Neuronal stem cell (in vitro differentiated cells): ENCODE results near the gene NEDD4. TPM values are rescaled to one million over a fixed set of nuclear protein-coding genes. Genes with fewer than 3 reads are reported as not detected.
A peak's percentile ranks its signal among the peaks of the same experiment; 100 is the strongest.

Experiments used
- DNase-seq: peaks from one replicate; pipeline ENCODE4 v3.0.0-alpha.2; 2013; ENCODE audit warnings: low spot score
- H2AFZ ChIP-seq: one replicate; pipeline ENCODE4 v1.6.1; 2013; ENCODE audit warnings: mild to moderate bottlenecking, low read length, inconsistent platforms
- H2AK5ac ChIP-seq: 2 replicates; pipeline ENCODE4 v1.6.1; 2013; ENCODE audit warnings: low read depth, mild to moderate bottlenecking, inconsistent platforms, low read length, moderate library complexity, mixed read lengths
- H2BK120ac ChIP-seq: 2 replicates; pipeline ENCODE4 v1.6.1; 2013; ENCODE audit warnings: low read depth, mild to moderate bottlenecking, inconsistent platforms, low read length, moderate library complexity, mixed read lengths
- H2BK12ac ChIP-seq: one replicate; pipeline ENCODE4 v1.6.1; 2013; ENCODE audit warnings: low read length, inconsistent platforms
- H2BK15ac ChIP-seq: 2 replicates; pipeline ENCODE4 v1.6.1; 2013; ENCODE audit warnings: mild to moderate bottlenecking, low read length, inconsistent platforms, mixed read lengths
- H2BK5ac ChIP-seq: one replicate; pipeline ENCODE4 v1.6.1; 2013; ENCODE audit warnings: inconsistent platforms, mild to moderate bottlenecking, low read length, moderate library complexity
- H3K14ac ChIP-seq: one replicate; pipeline ENCODE4 v1.6.1; 2013; ENCODE audit warnings: low read length, inconsistent platforms
- H3K18ac ChIP-seq: 2 replicates; pipeline ENCODE4 v1.6.1; 2013; ENCODE audit warnings: low read length, inconsistent platforms
- H3K23ac ChIP-seq: 2 replicates; pipeline ENCODE4 v1.6.1; 2013; ENCODE audit warnings: low read depth, mild to moderate bottlenecking, mixed read lengths, low read length, inconsistent platforms; ENCODE audit not compliant: poor library complexity
- H3K27ac ChIP-seq: replicated peaks from 3 replicates; pipeline ENCODE4 v1.5.1; 2013; ENCODE audit warnings: low read length, inconsistent platforms
- H3K27me3 ChIP-seq, 3 experiments: 2 replicates each; pipeline ENCODE4 v1.6.1; 2013; ENCODE audit warnings: low read length in 3 of 3, mild to moderate bottlenecking in 2 of 3, inconsistent platforms in 1 of 3, low read depth in 1 of 3, mixed read lengths in 1 of 3, moderate library complexity in 1 of 3; ENCODE audit not compliant: control insufficient read depth in 3 of 3, insufficient read depth in 3 of 3
- H3K36me3 ChIP-seq, 2 donors: replicated peaks in 1 of 2; 2 replicates each; pipeline ENCODE4 v1.6.1; 2013; ENCODE audit warnings: low read length in 2 of 2; ENCODE audit not compliant: control insufficient read depth in 2 of 2, insufficient read depth in 2 of 2
- H3K4ac ChIP-seq: 2 replicates; pipeline ENCODE4 v1.6.1; 2013; ENCODE audit warnings: inconsistent platforms, mild to moderate bottlenecking, low read length, moderate library complexity
- H3K4me1 ChIP-seq, 2 donors: 1 replicate in 1 of 2; 2 replicates in 1 of 2; pipeline ENCODE4 v1.6.1; 2013; ENCODE audit warnings: low read length in 2 of 2, low read depth in 1 of 2; ENCODE audit not compliant: control insufficient read depth in 2 of 2, insufficient read depth in 1 of 2
- H3K4me2 ChIP-seq: one replicate; pipeline ENCODE4 v1.6.1; 2013; ENCODE audit warnings: mild to moderate bottlenecking, low read length, inconsistent platforms; ENCODE audit not compliant: insufficient read depth, poor library complexity, severe bottlenecking
- H3K4me3 ChIP-seq, 2 donors: 2 replicates each; pipeline ENCODE4 v1.5.1; 2013; ENCODE audit warnings: low read length in 2 of 2, mild to moderate bottlenecking in 2 of 2, inconsistent platforms in 1 of 2, moderate library complexity in 1 of 2
- H3K79me1 ChIP-seq: one replicate; pipeline ENCODE4 v1.6.1; 2013; ENCODE audit warnings: low read depth, mild to moderate bottlenecking, inconsistent platforms, low read length, moderate library complexity
- H3K9ac ChIP-seq: one replicate; pipeline ENCODE4 v1.6.1; 2013; ENCODE audit warnings: mild to moderate bottlenecking, low read depth, low read length, inconsistent platforms; ENCODE audit not compliant: poor library complexity
- H3K9me3 ChIP-seq, 2 donors: replicated peaks in 1 of 2; 2 replicates each; pipeline versions ENCODE3 to v1.6.1; 2013; ENCODE audit warnings: low read length in 2 of 2, mild to moderate bottlenecking in 2 of 2, inconsistent platforms in 1 of 2, low read depth in 1 of 2, mixed read lengths in 1 of 2, moderate library complexity in 1 of 2; ENCODE audit not compliant: control insufficient read depth in 2 of 2, insufficient read depth in 1 of 2
- H4K8ac ChIP-seq: one replicate; pipeline ENCODE4 v1.6.1; 2013; ENCODE audit warnings: low read depth, mild to moderate bottlenecking, inconsistent platforms, low read length, moderate library complexity
- H4K91ac ChIP-seq: one replicate; pipeline ENCODE4 v1.6.1; 2013; ENCODE audit warnings: low read length, low read depth, mild to moderate bottlenecking, inconsistent platforms; ENCODE audit not compliant: poor library complexity
- WGBS, 2 donors: extraction: QIAGEN DNeasy Blood & Tissue Kit; methylation state at CpG; one replicate each; pipeline ENCODE4 v1.1.7; 2013; ENCODE audit warnings: missing lambda C conversion rate in 2 of 2, mixed read lengths in 1 of 2; ENCODE audit not compliant: insufficient read length in 2 of 2, insufficient replicate concordance in 1 of 2; ENCODE audit errors: extremely low coverage in 2 of 2; 5-methylcytosine and 5-hydroxymethylcytosine counted together
- polyA plus RNA-seq, 2 experiments: library from polyadenylated mRNA; stranded (reverse); fragments of 200-250 nt; gene quantifications; one replicate each; pipeline ENCODE4 v1.2.3, GENCODE V29; 2013

The NEDD4 gene
- 3.5 TPM for polyA plus RNA-seq (2013, experiment 1 of 2)
- polyA plus RNA-seq (2013, experiment 2 of 2): 3.9 TPM

GRCh38 chr15:55993111-55993803 is at the start of gene NEDD4:
Gene NEDD4, minus strand, starts transcription at chr15:55993612. Its CDS starts 57 bp downstream, at chr15:55993555.
- H3K4me3 ChIP-seq: peak within 1 kb of the TSS; percentile 78 to 82
- H2AK5ac ChIP-seq: no peak within 1 kb of the TSS
- no peak within 1 kb of the TSS for H4K91ac ChIP-seq
- H2BK12ac ChIP-seq: no peak within 1 kb of the TSS
- H3K14ac ChIP-seq: peak within 1 kb of the TSS; percentile 78
- peak within 1 kb of the TSS; percentile 63 for H3K27ac ChIP-seq
- peak within 1 kb of the TSS; percentile 59 for H3K23ac ChIP-seq
- H2BK120ac ChIP-seq: peak within 1 kb of the TSS; percentile 7
- peak within 1 kb of the TSS; percentile 94 for H3K18ac ChIP-seq
- peak within 1 kb of the TSS; percentile 98 for H2AFZ ChIP-seq
- peaks cover 5 to 15% of the 10 kb centered on the region in 2 donors for H3K4me1 ChIP-seq
- H2BK5ac ChIP-seq: peak within 1 kb of the TSS; percentile 55
- DNase-seq: peak; percentile 79
- no peaks in the 10 kb centered on the region for H3K27me3 ChIP-seq
- peak within 1 kb of the TSS; percentile 90 for H3K4me2 ChIP-seq
- no CpG with 5 or more reads among the region's 83 CpGs for whole genome bisulfite sequencing, 2 donors
- peak within 1 kb of the TSS; percentile 63 for H2BK15ac ChIP-seq
- no peak within 1 kb of the TSS for H3K4ac ChIP-seq
- peak within 1 kb of the TSS; percentile 85 for H3K9ac ChIP-seq
- H3K79me1 ChIP-seq: no peaks in the 10 kb centered on the region
- H3K9me3 ChIP-seq: no peaks in the 10 kb centered on the region
- no peak within 1 kb of the TSS for H4K8ac ChIP-seq
- peaks cover 0 to 17% of the 10 kb centered on the region in 2 donors for H3K36me3 ChIP-seq

GRCh38 chr15:56042498-56042897 is 49.1 kb upstream of the NEDD4 start:
- H3K14ac ChIP-seq: no peak overlapping the region
- H3K4me1 ChIP-seq: peaks cover 7 to 12% of the 10 kb centered on the region in 2 donors
- no CpG with 5 or more reads among the region's 4 CpGs for WGBS, 2 donors
- no peak overlapping the region for H3K27ac ChIP-seq
- H4K91ac ChIP-seq: no peak overlapping the region
- no peak overlapping the region for H3K18ac ChIP-seq
- H3K4me2 ChIP-seq: no peak overlapping the region
- peaks cover 0 to 3% of the 10 kb centered on the region in 2 donors for H3K9me3 ChIP-seq
- no peak overlapping the region for H2BK5ac ChIP-seq
- no peak overlapping the region for H2BK12ac ChIP-seq
- H3K4ac ChIP-seq: no peak overlapping the region
- H2AK5ac ChIP-seq: no peak overlapping the region
- no peak overlapping the region for H2BK15ac ChIP-seq
- no peak overlapping the region for H3K23ac ChIP-seq
- H2AFZ ChIP-seq: no peak overlapping the region
- H2BK120ac ChIP-seq: no peak overlapping the region
- no peaks in the 10 kb centered on the region for H3K79me1 ChIP-seq
- H4K8ac ChIP-seq: no peak overlapping the region
- H3K9ac ChIP-seq: no peak overlapping the region
- no peaks in the 10 kb centered on the region for H3K27me3 ChIP-seq
- H3K4me3 ChIP-seq: no peak overlapping the region
- no peak for DNase-seq
- H3K36me3 ChIP-seq: no peaks in the 10 kb centered on the region

- H2BK15ac ChIP-seq: no peak overlapping the region
- no peak overlapping the region for H2BK5ac ChIP-seq
- no peak overlapping the region for H3K27ac ChIP-seq
- no CpG with 5 or more reads among the region's 1 CpG for WGBS, 2 donors
- H3K14ac ChIP-seq: no peak overlapping the region
- peaks cover 0 to 3% of the 10 kb centered on the region in 2 donors for H3K9me3 ChIP-seq
- no peak for DNase-seq
- no peak overlapping the region for H3K4ac ChIP-seq
- H2BK12ac ChIP-seq: no peak overlapping the region
- H3K4me3 ChIP-seq: no peak overlapping the region
- H3K36me3 ChIP-seq: no peaks in the 10 kb centered on the region
- H3K4me1 ChIP-seq: peaks cover 7 to 12% of the 10 kb centered on the region in 2 donors
- H3K23ac ChIP-seq: no peak overlapping the region
- H3K18ac ChIP-seq: no peak overlapping the region
- no peak overlapping the region for H2AK5ac ChIP-seq
- no peak overlapping the region for H4K8ac ChIP-seq
- no peak overlapping the region for H2AFZ ChIP-seq
- H3K4me2 ChIP-seq: no peak overlapping the region
- H2BK120ac ChIP-seq: no peak overlapping the region
- no peaks in the 10 kb centered on the region for H3K79me1 ChIP-seq
- no peak overlapping the region for H3K9ac ChIP-seq
- no peaks in the 10 kb centered on the region for H3K27me3 ChIP-seq
- H4K91ac ChIP-seq: no peak overlapping the region
Observed at GRCh38 chr15:56042031-56042430, 48.6 kb upstream of the NEDD4 start.

GRCh38 chr15:56040081-56041035 is 46.9 kb upstream of the NEDD4 start:
- Histone ChIP-seq H2BK15ac (no peak overlapping the region), H2AK5ac (no peak overlapping the region), H3K4me2 (no peak overlapping the region), H3K4me1 (peaks cover 7 to 12% of the 10 kb centered on the region in 2 donors), H2BK5ac (no peak overlapping the region), H3K27ac (peak overlapping the region; percentile 1), H2AFZ (peak overlapping the region; percentile 71), H3K14ac (no peak overlapping the region), H3K23ac (no peak overlapping the region), H4K8ac (no peak overlapping the region), H3K36me3 (no peaks in the 10 kb centered on the region), H4K91ac (no peak overlapping the region), H3K9me3 (peaks cover 0 to 3% of the 10 kb centered on the region in 2 donors), H3K9ac (no peak overlapping the region), H3K4ac (no peak overlapping the region), H2BK120ac (no peak overlapping the region), H3K4me3 (no peak overlapping the region), H3K79me1 (no peaks in the 10 kb centered on the region), H2BK12ac (no peak overlapping the region), H3K27me3 (no peaks in the 10 kb centered on the region), H3K18ac (no peak overlapping the region)
- DNase-seq: peak; percentile 14
- no CpG with 5 or more reads among the region's 8 CpGs for WGBS, 2 donors
